Omental fat pad (tissue), 4 donors: Measurements from ENCODE around the gene OAF. TPM values are rescaled to one million over a fixed set of nuclear protein-coding genes. Genes with fewer than 3 reads are reported as not detected.

ENCODE experiments used
- ATAC-seq: fragments of 150-250 bp; one replicate; pipeline ENCODE4 v1.9.1; 2016; ENCODE audit warnings: mild to moderate bottlenecking, moderate library complexity; ENCODE audit not compliant: low FRiP score
- DNase-seq: peaks from one replicate; pipeline ENCODE4 v3.0.0-alpha.2; 2019; ENCODE audit warnings: low spot score
- CTCF ChIP-seq, 3 donors: fragments of 450-650 bp; IDR thresholded peaks; one replicate each; pipeline ENCODE4 v1.5.1; 2016 to 2017; ENCODE audit warnings: antibody characterized with exemption in 3 of 3, mild to moderate bottlenecking in 3 of 3, moderate library complexity in 2 of 3
- total RNA-seq, 4 donors: library from RNA; depleted of rRNA; stranded (reverse); fragments of >200 nt; gene quantifications; one replicate each; pipeline ENCODE4 v1.1.0, GENCODE V29; 2016

OAF gene
- total RNA-seq, 4 donors from 2014 or later = 32.3 to 97.4 (median 67.0) TPM

DNA sequence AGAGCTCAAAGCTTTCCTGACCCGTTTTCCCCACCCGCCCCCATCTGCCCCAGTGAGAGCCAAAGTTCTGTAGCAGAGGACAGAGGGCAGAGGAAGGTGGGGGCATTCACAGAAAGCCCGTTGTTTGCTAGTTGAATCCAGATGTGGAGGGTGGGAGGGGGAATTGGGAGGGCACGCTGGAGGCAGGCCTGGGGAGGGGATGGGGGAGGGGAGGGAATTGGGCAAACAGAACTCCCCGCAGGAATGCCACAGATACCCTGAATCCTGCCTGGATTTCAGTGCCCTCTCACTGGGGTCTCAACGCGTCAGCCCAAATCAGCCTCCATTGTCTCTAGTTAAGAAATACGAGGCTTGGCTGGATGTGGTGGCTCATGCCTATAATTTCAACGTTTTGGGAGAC lies 12.9 kb upstream of the OAF start:
- TF ChIP-seq CTCF (IDR thresholded peaks at IDR 0.05) = no peak
- DNase-seq (no peak), ATAC-seq (no peak)

DNA sequence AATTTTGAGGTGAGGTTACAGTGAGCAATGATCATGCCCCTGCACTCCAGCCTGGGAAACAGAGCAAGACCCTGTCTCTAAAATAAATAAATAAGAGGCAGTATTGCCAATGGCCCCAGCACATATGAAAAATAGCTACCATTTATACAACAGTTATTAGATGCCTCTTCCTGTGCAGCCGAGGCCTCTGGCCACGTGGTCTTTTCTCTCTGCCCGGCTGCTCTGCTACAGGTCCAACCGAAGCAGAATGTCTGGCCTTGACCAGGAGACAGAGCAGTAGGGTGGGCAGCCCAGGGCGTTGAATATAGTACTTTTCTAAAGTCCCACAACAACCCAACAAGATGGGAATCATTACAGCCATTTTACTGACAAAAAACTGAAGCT lies 12.4 kb upstream of the OAF start:
- no peak for TF ChIP-seq CTCF (IDR thresholded peaks at IDR 0.05)
- no peak for ATAC-seq
- no peak for DNase-seq

DNA sequence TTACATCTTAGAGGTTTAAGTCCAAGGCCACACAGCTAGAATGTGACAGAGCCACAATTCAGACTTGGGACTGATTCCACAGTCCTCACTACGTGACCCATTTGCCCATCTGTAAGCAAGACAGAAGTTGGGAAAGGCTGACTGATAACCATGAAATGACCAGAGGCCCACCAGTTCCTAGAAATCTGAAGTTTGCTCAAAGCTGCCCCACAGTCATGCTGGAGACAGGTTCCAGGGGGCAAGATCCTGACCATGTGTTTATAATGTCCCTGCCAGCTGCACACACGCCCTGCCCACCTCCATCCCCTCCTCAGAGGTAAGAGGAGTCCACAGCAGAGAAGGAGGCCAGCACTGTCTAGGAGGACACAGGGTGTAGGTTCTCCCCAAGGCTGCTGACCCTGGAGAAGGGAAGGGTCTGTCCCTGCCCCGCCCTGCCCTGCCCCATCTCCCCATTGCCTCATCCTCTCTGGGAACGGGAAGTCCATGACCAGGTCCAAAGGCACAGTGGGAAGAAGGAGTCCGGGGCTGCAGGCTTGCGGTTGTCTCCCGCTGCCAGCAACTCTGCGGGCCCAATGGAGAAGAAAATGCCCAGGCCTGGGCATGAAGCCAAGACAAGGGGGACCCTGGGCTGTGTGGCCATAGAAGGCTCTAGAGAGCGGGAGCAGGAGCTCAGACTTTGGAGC lies 11.9 kb upstream of the OAF start:
- DNase-seq (no peak), ATAC-seq (no peak)
- TF ChIP-seq CTCF (IDR thresholded peaks at IDR 0.05) = no peak

GRCh38 chr11:120199613-120200012 lies 11.2 kb upstream of the OAF start:
- no peak for ATAC-seq
- no peak for DNase-seq
- TF ChIP-seq CTCF (IDR thresholded peaks at IDR 0.05) = no peak

DNA sequence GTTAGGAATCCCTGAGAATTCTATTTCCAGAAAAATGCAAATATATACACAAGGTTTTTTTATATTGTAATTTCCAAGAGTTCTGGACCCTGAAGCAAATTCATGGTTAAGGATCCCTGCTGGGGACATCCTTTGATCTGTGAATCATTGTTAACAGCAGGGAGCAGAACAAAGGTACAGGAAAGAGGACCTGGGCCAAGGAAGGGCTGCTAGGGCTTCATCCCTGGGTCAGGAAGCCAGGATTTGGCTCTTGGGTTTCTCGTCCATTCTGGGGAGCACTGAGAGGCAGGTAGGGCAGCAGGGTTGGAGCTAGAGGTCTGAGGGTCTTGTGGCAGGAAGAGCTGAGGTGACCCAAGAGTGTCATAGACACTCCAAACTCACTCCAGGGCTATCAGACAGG lies 10.2 kb upstream of the OAF start:
- no peak for TF ChIP-seq CTCF (IDR thresholded peaks at IDR 0.05)
- ATAC-seq (no peak), DNase-seq (no peak)

- ATAC-seq (no peak), DNase-seq (no peak)
- no peak for TF ChIP-seq CTCF (IDR thresholded peaks at IDR 0.05)
These were observed 9.2 kb upstream of the OAF start for GRCh38 chr11:120201653-120202052.

DNA sequence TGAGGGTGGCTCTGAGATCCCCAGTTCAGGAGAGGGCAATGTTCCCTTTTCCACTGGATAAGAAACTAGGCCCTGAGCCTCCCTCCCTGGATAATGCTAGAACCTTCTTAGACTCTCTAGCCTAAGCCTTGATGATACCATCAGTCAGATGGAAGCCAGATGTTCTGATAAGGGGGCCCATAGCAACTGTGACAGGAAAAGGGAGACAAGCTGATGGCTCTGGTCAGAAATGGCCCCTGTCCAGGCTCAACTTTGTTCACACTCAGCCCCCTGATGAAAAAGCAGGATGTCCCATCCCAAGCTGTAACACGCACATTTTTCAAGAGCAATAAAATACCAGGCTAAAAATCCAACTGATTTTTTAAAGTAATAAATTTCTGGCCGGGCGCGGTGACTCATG lies 7.2 kb upstream of the OAF start:
- no peak for TF ChIP-seq CTCF (IDR thresholded peaks at IDR 0.05)
- ATAC-seq (no peak), DNase-seq (no peak)
